Glutamatergic neuron (in vitro differentiated cells): ENCODE results near the gene ANKRD45. TPM values are rescaled to one million over a fixed set of nuclear protein-coding genes. Genes with fewer than 3 reads are reported as not detected.
"Not testable (repeated sequence)": the region's sequence is repeated elsewhere in the genome, so short reads cannot be mapped to it uniquely, and the experiment has no call there.

ENCODE experiments used
- DNase-seq: peaks from one replicate; pipeline ENCODE4 v3.0.0; 2022
- H3K27ac Mint-ChIP-seq: one replicate; pipeline ENCODE4 v1.8.0; 2020; ENCODE audit warnings: mild to moderate bottlenecking, mixed read lengths, inconsistent platforms; ENCODE audit not compliant: unreplicated experiment
- H3K27me3 Mint-ChIP-seq: one replicate; pipeline ENCODE4 v1.8.0; 2020; ENCODE audit warnings: mild to moderate bottlenecking, moderate library complexity, mixed read lengths, inconsistent platforms; ENCODE audit not compliant: unreplicated experiment
- H3K36me3 Mint-ChIP-seq: one replicate; pipeline ENCODE4 v1.8.0; 2020; ENCODE audit warnings: mild to moderate bottlenecking, mixed read lengths, inconsistent platforms; ENCODE audit not compliant: unreplicated experiment
- H3K4me1 Mint-ChIP-seq: one replicate; pipeline ENCODE4 v1.8.0; 2020; ENCODE audit warnings: mild to moderate bottlenecking, low read depth, mixed read lengths, inconsistent platforms; ENCODE audit not compliant: unreplicated experiment
- H3K4me3 Mint-ChIP-seq: one replicate; pipeline ENCODE4 v1.8.0; 2020; ENCODE audit warnings: mild to moderate bottlenecking, mixed read lengths, inconsistent platforms; ENCODE audit not compliant: unreplicated experiment
- H3K9me3 Mint-ChIP-seq: one replicate; pipeline ENCODE4 v1.8.0; 2020; ENCODE audit warnings: mild to moderate bottlenecking, moderate library complexity, mixed read lengths, inconsistent platforms; ENCODE audit not compliant: unreplicated experiment
- total RNA-seq: library from RNA; stranded (reverse); fragmentation: NEBNext Ultra II Directional; extraction: Animal tissue kit (Norgen Biotek cat#: 25700); gene quantifications from one replicate; pipeline ENCODE4 v1.2.1, GENCODE V29; 2021; ENCODE audit not compliant: unreplicated experiment
- TF ChIP-seq, protein P1 (sequence below): fragments of 200-600 bp; sonication (generic); IDR thresholded peaks from one replicate; pipeline ENCODE4 v1.5.0; 2021; ENCODE audit not compliant: partially characterized antibody, unreplicated experiment

The ANKRD45 gene
- total RNA-seq, 1 donor from 2014 or later: 4.7 TPM

DNA sequence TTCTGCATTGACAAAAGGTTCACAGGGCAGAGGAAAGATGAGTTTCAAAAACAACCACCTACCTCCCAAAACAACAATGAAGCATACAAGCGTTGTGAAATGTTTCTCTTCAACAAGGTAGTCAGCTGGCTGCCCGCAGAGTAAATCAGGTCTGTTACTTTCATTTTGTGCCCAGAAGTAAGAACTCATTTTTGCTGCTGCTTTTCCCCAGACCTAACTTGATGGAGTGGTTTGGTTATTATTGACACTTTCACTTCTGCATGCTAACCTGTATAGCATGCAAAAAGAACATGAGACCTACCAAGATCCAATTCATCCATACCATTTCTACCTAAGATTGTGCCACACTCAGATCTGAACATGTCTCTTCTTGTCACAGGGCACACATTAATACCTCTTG, 68.1 kb downstream of the ANKRD45 start:
- H3K4me3 Mint-ChIP-seq: no peak overlapping the region
- DNase-seq: no peak
- no peaks in the 10 kb centered on the region for H3K4me1 Mint-ChIP-seq
- peaks cover 2% of the 10 kb centered on the region for H3K9me3 Mint-ChIP-seq
- TF ChIP-seq, protein P1, sequence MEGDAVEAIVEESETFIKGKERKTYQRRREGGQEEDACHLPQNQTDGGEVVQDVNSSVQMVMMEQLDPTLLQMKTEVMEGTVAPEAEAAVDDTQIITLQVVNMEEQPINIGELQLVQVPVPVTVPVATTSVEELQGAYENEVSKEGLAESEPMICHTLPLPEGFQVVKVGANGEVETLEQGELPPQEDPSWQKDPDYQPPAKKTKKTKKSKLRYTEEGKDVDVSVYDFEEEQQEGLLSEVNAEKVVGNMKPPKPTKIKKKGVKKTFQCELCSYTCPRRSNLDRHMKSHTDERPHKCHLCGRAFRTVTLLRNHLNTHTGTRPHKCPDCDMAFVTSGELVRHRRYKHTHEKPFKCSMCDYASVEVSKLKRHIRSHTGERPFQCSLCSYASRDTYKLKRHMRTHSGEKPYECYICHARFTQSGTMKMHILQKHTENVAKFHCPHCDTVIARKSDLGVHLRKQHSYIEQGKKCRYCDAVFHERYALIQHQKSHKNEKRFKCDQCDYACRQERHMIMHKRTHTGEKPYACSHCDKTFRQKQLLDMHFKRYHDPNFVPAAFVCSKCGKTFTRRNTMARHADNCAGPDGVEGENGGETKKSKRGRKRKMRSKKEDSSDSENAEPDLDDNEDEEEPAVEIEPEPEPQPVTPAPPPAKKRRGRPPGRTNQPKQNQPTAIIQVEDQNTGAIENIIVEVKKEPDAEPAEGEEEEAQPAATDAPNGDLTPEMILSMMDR: no peak
- H3K27me3 Mint-ChIP-seq: no peaks in the 10 kb centered on the region
- H3K36me3 Mint-ChIP-seq: no peaks in the 10 kb centered on the region
- H3K27ac Mint-ChIP-seq: no peak overlapping the region

DNA sequence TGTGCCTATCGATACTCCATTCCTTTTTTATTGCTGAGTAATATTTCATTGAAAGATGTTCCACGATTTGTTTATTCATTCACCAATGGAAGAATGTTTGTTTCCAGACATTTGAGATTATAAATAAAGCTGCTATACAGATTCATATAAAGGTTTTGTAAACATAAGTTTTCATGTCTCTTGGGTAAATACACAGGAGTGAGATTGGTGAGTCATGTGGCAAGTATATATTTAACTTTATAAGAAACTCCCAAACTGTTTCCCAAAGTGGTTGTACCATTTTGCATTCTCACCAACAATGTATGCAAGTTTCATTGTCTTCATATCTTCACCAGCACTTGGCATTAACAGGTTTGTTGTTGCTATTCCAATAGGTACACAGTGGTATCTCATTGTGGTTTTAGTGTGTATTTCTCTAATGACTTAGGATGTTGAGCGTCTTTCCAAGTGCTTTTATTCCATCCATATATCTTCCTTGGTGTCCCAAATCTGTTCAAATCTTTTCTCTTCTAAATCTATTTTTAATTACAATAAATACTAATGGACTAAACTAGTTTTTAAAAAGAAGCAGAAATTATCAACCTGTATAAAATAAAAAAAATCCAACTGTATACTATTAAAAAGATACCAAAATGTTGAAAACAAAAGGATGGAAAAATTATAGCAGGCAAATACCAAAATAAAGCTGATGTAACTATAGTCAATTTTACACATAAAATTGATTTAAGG, 73.4 kb downstream of the ANKRD45 start:
- Mint-ChIP-seq H3K27ac (no peak overlapping the region), H3K9me3 (no peaks in the 10 kb centered on the region), H3K27me3 (no peaks in the 10 kb centered on the region), H3K4me3 (no peak overlapping the region), H3K36me3 (no peaks in the 10 kb centered on the region), H3K4me1 (no peaks in the 10 kb centered on the region)
- no peak for DNase-seq
- TF ChIP-seq, protein P1: no peak

DNA sequence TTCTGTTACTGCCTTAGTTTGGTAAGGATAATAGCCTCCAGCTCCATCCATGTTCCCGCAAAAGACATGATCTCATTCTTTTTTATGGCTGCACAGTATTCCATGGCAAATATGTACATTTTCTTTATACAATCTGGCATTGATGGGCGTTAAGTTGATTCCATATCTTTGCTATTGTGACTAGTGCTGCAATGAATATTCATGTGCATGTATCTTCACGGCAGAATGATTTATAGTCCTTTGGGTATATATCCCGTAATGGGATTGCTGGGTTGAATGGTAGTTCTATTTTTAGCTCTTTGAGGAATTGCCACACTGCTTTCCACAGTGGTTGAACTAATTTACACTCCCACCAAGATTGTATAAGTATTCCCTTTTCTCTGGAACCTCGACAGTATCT, 78.5 kb downstream of the ANKRD45 start:
- H3K27me3 Mint-ChIP-seq, H3K4me1 Mint-ChIP-seq, H3K36me3 Mint-ChIP-seq, H3K27ac Mint-ChIP-seq, H3K9me3 Mint-ChIP-seq, DNase-seq, H3K4me3 Mint-ChIP-seq: not testable (repeated sequence)

DNA sequence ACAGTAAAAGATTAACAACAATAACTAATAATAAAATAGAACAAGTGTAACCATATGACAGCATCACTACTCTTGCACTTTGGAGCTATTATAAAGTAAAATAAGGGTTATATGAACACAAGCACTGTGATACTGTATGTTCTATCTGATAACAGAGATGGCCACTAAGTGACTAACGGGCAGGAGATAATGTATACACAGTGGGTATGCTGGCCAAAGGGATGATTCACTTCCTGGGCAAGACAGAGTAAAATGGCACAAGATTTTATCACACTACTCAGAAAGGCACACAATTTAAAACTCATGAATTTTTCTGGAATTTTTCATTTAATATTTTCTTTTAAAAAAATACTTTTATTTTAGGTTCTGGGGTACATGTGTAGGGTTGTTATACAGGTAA, 79.1 kb downstream of the ANKRD45 start:
- H3K9me3 Mint-ChIP-seq: no peaks in the 10 kb centered on the region
- TF ChIP-seq, protein P1: no peak
- H3K36me3 Mint-ChIP-seq: no peaks in the 10 kb centered on the region
- no peak overlapping the region for H3K27ac Mint-ChIP-seq
- DNase-seq: no peak
- no peak overlapping the region for H3K4me3 Mint-ChIP-seq
- H3K4me1 Mint-ChIP-seq: no peaks in the 10 kb centered on the region
- no peaks in the 10 kb centered on the region for H3K27me3 Mint-ChIP-seq

DNA sequence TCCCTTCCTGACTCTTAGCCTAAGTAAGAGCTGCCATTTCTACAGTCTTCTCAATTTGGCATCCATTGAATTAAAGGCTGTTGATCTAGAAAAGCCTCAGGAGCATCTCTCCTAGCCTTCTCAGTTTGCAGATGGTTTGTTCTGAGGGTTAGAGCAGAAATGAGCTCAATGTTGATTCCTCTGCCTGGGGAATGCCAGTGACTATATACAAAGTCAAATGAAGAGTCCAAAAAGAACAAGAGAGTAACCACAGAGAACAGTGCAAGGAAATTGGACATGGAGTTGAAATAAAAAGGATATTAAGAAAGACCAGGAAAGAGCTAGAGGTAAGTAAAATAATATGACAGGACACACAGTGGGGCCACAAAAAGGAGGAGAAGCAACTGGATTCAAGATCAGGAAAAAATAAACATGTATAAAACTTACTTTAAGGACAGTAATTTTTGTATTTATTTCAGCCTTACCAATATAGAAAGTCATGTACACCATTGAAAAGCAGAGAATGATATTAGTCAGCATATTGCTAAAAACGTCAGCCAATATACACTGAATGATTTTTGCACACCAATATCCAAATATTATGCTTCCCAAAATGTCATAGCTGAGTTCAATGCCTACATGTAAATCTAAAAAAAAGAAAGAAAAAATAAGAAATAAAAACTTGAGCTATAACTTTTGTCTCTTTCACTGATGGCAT, 88.1 kb downstream of the ANKRD45 start:
- Mint-ChIP-seq H3K36me3 (no peaks in the 10 kb centered on the region), H3K4me1 (no peaks in the 10 kb centered on the region), H3K27ac (no peak overlapping the region), H3K9me3 (no peaks in the 10 kb centered on the region), H3K4me3 (no peak overlapping the region), H3K27me3 (peaks cover 2% of the 10 kb centered on the region)
- no peak for DNase-seq
- TF ChIP-seq, protein P1: no peak
